GM10847 (cell line): Measurements from ENCODE around the gene CTXN1.
A peak's percentile ranks its signal among the peaks of the same experiment; 100 is the strongest.

ENCODE experiments used
- POLR2A ChIP-seq: IDR thresholded peaks from 2 replicates; pipeline ENCODE4 v1.6.1; 2011; ENCODE audit not compliant: insufficient read length; ENCODE audit errors: extremely low read depth

CTXN1 gene

GRCh38 chr19:7922836-7923195, 3.1 kb downstream of the CTXN1 start:
- no peak for TF ChIP-seq POLR2A

GRCh38 chr19:7921967-7922835, 3.7 kb downstream of the CTXN1 start:
- TF ChIP-seq POLR2A = no peak

GRCh38 chr19:7921302-7921966, 4.5 kb downstream of the CTXN1 start:
- TF ChIP-seq POLR2A = no peak

- peak; percentile 20 for TF ChIP-seq POLR2A
These were observed 5.2 kb downstream of the CTXN1 start for GRCh38 chr19:7920519-7921301.

GRCh38 chr19:7919610-7920518, 6.1 kb downstream of the CTXN1 start, which contains the start of gene SNAPC2:
Gene SNAPC2, plus strand, starts transcription at chr19:7920338. Its CDS starts 29 bp downstream, at chr19:7920367.
- peak; percentile 64 for TF ChIP-seq POLR2A

GRCh38 chr19:7918615-7919421, 7.1 kb downstream of the CTXN1 start:
- TF ChIP-seq POLR2A = no peak

GRCh38 chr19:7917267-7918061, 8.5 kb downstream of the CTXN1 start:
- no peak for TF ChIP-seq POLR2A

GRCh38 chr19:7916955-7917266, 9.0 kb downstream of the CTXN1 start:
- no peak for TF ChIP-seq POLR2A

GRCh38 chr19:7916103-7916954, 9.6 kb downstream of the CTXN1 start:
- no peak for TF ChIP-seq POLR2A

GRCh38 chr19:7915250-7916102, 10.5 kb downstream of the CTXN1 start:
- TF ChIP-seq POLR2A = no peak

- TF ChIP-seq POLR2A = no peak
These were observed 11.3 kb downstream of the CTXN1 start, which contains the start of gene TGFBR3L for GRCh38 chr19:7914598-7915045. Gene TGFBR3L, plus strand, starts transcription at chr19:7914830.
